DMS53 treated with DMSO at 0.1 percent for 48 hours (cell line): ENCODE results near the gene IRF1.

Experiments used
- DNase-seq: peaks from one replicate; lab custom pipeline; 2025; ENCODE audit not compliant: unreplicated experiment; lab: John Stamatoyannopoulos, UW

IRF1 gene

DNA sequence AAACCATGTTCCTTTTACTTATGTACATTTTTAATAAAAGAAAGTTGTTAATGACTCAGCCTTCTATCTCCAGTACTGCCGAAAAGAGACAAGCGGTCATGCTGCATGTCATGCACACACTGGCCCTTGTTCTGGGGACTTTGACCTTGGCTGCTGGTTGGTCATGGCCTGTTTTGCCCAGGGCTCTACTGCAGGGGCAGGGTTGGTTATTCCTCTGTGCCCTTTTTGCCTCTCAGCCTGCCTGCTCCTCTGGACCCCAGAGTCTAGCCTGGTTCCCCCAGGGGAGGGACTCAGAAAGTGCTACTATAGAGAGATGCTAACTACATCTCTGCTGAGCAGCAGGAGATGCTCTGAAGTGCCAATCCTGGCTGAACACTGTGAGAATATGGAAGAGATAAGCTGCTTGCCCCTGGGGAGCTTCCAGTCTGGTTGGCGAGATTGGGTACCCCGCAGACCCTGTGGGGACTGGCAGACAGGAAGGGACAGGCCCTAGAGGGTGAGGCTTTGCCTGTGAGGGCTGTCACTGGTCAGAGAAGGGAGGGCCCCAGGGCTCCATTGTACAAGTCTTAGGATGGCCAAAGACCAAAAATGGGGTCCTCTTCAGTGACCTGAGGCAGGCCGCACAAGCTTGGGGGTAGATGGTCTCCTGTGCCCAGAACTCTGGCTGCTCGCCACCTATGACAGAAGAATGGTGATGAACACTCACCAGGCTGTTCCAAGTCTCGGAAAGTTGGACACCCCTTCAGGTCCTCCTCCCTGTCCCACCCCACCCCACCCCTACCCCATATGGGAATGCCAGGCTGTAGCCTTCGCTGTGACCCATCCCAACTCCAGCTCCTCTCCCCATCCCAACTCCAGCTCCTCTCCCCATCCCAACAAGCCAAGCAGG lies 14.3 kb downstream of the IRF1 start:
- DNase-seq: no peak

DNA sequence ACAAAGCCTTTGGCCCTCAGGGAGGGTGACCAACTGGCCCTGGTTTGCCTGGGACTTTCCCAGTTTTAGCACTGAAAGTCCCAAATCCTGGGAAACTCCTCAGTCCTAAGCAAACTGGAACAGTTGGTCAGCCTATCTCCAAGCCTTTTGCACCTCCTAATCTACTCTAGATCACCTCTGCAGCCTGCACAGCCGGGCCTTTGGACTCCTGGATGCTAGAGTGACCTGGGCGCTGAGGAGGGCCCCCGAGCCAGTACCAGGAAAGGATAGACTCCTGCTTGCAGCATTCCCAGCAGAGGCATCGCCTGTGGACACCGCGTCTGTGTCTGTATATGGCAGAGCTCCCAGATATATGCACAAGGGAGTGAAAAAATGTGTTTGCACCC lies 15.1 kb downstream of the IRF1 start:
- no peak for DNase-seq

DNA sequence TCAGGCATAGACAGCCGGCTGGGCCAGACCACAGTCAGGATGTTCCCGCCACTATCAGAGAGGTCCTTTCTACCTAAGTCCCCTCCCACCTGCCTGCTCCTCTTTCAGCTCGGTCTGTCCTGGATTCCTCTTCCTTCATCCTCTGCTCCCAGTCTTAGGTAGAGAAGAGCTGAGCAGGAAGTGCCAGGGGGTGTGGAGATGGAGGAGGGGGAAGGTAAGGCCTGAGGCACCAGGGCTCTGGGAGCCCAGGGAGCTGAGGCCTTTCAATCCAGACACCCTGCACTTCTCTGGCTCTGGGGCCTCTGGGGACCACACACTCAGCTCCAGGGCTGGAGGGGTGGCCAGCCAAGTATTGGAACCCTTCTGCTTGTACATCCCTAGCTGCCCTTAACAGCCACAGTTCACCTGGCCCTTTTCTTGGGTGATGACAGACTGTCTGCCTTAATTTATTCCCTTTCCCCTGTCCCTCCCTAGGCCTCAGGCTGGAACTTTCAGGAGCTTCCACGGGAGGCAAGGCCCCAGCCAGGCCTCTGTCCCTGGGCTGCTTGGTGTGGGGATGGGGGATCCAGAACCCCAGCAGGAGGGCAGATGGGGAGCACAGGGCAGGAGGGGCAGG lies 15.6 kb downstream of the IRF1 start:
- no peak for DNase-seq

DNA sequence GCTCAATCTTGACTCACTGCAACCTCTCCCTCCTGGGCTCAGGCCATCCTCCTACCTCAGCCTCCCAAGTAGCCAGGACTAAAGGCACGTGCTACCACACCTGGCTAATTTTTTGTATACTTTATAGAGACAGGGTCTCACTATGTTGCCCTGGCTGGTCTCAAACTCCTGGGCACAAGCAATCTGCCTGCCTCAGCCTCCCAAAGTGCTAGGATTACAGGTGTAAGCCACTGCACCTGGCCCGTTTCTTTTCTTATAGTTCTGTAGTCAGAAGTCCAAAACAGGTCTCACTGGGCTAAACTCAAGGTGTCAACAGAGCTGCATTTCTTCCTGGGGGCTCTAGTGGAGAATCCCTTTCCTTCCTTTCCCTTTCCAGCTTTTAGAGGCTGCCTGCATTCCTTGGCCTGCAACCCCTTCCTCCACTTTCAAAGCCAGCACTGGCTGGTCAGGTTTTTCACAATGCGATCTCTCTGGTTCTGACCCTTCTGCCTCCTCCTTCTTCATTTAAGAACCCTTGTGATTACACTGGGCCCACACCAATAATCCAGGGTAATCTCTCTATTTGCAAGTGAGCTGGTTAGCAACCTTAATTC lies 16.3 kb downstream of the IRF1 start:
- DNase-seq: no peak

DNA sequence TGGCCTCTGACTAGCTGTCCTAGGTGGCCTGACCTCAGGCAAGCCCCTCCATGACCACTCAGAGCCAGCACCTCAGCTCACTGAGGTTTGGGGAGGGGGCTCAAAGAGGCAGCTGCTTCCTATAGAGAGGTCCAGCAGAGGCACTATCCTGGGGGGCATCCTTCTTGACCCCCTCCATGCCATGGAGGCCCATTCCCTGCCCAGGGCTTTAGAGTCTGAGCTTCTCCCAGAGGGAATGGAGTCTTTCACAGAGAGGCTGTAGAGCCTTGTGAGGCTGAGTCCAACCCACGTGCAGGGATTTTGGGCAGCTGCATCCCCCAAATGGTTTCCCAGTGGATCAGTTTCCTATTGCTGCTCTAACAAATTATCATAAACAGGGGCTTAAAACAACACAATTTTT lies 16.9 kb downstream of the IRF1 start:
- DNase-seq: no peak

DNA sequence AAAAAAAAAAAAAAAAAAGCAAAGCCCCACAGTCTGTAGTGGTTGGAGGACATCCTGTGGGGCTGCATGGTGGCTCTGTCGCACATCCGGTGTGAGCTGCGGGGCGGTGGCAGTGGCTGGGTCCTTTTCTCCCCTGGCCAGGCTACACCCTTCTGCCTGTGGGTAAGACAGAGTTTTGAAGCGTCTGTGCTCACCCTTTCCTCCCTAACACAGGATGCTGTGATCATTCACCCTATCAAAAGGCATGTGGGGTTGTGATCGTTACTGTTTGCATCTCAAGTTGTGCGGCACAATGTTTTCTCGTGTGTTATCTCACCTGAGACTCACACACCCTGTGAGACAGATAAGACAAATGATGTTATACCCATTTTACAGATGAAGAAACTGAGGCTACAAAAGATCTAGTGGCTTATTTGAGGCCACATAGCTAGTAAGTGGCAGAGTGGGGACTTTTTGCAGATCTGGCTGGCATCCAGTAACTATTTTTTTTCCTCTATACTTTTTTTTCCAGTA lies 17.5 kb downstream of the IRF1 start:
- DNase-seq: no peak

DNA sequence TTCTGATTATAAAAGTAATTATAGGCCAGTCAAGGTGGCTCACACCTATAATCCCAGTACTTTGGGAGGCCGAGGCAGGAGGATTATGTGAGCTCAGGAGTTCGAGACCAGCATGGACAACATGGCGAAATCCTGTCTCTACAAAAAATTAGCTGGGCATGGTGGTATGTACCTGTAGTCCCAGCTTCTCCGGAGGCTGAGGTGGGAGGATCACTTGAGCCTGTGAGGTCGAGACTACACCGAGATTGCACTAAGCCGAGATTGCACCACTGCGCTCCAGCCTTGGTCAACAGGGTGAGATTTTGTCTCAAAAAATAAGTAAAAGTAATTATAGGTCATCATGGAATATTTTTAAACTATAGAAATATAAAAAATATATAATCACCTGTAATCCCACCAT lies 18.1 kb downstream of the IRF1 start:
- DNase-seq: no peak

DNA sequence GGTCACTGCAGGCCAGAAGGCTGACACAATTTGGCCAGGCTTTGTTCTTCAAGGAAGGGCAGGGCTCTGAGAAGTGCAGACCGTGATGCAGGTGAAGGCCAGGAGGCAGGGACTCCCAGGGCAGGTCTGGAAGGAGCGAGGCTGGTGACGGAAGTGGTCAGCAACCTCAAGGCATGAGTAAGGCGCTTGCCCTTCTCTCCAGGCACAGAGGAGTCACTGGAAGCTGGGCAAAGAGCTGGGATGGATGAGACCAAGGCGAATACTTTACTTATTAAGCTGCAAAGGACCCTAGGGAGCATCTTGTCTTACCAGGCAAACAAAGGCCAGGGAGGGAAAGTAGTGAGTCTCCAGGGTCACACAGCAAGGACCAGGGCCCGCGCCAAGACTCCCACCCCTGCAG lies 18.6 kb downstream of the IRF1 start:
- DNase-seq: no peak

DNA sequence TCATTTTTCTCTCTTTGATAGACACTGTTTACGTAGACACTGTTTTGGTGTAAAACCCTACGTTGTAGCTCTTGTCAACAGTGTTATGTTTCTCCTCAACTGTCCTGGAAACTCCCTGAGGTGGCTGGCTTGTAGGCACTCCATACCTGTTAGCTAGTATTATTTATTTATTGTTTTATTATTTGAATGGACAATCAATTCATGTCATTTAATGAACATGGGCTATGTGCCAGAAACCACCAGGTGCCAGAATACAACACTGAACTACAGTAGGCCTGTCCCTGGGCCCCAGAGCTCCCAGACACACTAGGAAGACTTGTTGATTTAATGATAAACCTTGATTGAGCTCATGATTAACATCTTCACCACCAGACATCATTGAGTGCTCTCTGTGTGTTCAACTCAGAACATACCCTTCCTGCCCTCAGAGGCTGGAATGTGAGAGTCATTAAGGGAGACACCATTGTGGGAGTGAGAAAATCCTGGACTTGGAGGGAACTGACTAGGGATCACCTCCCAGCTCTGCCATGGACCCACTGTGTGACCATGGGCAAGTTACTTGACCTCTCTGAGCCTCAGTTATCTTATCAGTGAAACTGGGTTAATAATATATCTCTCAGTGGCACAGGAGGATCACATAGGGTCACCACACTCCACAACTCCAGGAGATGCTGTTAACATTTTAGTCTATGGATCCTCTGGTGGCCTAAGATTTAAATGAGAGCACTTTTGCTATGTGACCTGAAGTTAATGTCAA lies 19.2 kb downstream of the IRF1 start:
- no peak for DNase-seq

DNA sequence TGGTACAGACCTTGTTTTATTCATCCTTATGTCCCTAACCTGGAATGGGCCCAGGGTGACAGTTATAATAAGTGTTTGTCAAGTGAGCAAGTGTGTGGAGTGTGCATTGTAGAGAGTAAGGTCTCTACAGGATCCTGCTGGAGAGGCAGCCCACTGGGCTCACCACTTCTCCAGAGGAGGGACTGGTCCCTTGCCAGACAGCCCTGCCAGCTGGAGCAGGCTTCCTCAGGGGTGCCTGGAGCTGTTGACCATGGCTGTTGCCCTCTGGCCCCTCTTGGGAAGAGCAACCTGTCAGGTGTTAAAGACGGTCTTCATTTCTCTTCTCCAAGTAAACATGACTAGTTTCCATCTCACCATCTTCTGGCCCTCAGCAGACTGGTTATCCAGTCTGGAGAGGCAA lies 20.0 kb downstream of the IRF1 start:
- no peak for DNase-seq

DNA sequence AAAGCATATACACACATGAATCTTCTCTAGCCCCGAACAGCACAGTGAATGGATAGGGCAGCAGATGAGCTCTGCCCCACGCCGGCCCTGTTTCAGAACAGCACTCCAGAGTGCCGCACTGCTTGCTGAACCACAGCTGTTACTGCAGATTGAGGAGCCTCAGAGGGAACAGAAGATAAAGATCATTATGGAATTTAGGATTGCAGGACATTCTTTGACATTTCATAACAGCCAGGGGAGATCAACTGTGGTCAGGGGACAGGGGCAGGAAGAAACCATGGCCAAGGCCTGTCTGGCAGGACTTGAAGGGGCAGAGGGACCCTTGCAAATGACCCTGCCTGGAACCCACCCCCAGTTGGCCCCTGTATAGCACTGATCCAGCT lies 20.6 kb downstream of the IRF1 start:
- DNase-seq: no peak

DNA sequence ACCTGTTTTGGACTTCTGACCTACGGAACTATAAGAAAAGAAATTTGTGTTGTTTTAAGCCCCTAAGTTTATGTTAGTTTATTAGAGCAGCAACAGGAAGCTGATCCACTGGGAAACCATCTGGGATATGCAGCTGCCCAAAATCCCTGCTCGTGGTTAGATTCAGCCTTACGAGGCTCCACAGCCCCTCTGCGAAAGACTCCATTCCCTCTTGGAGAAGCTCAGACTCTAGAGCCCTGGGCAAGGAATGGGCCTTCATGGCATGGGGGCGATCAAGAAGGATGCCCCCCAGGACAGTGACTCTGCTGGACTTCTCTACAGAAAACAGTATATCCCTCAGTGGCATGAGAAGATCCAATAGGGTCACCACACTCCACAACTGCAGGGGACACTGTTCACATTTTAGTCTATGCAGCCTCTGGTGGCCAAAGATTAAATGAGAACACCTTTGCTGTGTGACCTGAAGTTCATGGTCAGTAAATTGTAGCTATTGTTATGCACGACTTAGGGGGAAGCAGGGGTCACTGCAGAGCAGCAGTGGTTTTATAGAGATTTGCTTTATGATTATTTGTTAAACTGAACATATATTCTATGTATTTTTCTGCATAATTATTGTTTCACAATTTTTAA lies 21.1 kb downstream of the IRF1 start:
- DNase-seq: no peak

DNA sequence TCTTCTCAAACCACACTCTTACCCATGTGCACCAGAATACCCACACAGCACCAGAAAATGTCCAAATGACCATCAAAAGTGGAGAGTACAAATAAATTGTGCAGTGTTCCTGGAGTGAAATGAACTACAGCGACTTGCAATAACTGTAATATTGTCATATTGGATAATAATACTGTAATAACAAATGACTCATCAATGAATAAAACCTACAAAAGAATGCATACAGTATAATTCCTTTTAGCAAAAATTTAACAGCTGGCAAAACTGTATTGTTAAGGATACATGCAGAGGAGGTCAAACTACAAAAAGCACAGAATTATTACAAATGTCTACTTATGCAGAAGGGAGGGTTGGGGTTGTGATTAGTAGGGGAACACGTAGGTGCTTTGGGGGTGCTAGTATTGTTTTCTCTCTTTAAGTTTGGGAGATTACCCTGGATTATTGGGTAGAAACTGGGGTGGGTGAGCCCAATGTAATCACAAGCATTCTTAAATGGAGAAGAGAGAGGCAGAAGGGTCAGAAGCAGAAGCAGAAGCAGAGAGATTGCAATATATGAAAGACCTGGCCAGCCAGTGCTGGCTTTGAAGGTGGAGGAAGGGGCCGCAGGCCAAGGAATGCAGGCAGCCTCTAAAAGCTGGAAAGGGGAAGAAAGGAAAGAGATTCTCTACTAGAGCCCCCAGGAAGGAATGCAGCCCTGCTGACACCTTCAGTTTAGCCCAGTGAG lies 21.8 kb downstream of the IRF1 start:
- DNase-seq: no peak

DNA sequence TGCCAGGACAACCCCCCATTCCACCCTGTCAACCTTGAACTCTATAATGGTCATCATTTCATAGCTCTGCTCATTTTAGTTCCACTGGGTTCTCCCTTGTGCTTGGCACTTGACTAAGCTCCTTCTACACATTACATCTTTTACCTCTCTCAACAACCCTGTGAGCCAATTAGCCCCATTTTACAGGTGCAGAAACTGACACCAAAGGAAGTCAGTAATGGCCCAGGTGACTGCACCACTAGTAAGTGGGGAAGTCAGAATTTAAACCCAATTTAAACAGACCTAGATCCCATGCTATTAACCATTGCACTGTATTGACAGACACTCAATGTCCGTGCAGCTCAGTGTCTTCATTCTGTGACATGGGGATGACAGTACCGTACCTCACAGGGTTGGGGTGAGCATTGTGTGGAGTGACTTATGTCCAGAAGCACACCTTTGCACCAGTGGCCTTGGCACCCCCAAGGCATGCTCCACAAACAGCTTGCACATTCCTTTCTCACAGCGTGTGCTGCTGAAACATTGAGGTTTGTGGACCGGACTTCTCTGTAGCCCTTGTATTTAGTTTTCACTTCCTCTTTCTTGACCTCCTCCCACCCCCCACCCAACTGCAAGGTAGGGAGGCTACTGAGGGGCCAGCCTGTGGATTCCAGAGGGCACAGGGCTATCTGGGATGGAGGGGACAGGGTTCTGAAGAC lies 23.1 kb downstream of the IRF1 start:
- no peak for DNase-seq

DNA sequence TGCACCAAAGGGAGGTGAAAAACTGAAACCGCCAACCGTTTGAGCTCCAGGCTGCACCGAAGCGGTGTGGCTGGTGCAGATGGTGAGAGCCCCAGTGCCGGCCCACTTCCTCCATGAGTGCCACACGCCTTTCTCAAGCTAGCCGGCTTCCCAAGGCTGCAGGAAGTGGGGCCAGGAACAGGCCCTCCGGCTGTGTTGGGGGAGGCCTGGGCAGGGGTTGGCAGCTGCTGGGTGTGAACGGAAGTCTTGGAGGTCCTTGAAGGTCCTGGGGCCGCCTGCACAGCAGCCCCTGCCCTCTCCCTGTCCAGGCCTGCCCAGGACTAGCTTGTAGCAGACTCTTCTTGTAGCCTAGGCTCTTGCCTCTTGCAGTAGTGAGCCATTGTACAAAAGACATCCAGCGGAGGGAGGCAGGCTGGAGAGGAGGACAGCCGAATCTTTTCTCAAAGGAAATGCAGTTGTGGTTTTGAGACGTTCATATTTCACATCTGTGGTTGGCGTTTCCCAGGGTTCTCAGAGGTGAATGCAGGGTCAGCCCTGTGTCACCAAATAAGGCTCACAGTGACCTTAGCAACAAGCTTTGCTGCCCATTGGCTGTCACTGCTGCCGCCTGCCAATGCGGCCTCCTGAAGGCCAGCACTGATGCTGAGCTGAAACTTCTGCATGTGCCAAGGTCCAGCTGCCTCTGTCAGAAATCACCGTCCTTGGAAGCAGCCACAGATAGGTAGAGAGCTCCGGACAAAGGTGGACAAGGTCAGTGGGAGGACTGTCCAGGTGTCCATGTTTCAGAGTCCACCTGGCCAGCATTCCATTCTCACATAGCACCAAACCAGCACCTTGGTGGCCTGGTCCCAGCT lies 23.9 kb downstream of the IRF1 start:
- no peak for DNase-seq

DNA sequence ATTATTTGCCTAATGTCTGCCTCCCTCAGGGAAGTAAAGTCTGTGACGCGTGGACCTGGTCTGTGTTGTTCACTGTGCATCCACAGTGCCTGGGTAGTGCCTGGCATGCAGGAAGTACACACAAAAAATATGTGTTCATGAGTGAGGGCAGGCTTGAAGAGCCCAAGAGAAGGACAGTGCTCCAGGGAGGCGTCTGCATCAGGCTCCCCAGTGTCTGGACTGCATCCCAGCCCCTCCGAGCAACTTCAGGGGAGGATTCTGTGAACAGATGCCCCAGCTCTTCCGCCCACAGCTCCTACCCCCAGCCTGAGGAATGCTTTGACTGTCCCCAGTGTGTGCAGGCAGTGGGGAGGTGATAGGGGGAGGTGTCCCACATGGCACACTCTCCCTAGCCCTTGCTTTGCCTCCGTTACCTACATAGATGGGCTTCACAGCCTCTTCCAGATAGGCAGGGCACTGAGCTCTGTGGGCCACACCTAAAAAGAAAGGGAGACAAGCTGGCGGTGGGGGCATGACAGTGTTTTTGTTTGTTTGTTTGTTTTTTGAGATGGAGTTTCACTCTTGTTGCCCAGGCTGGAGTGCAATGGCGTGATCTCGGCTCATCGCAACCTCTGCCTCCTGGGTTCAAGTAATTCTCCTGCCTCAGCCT lies 25.4 kb downstream of the IRF1 start:
- DNase-seq: no peak

DNA sequence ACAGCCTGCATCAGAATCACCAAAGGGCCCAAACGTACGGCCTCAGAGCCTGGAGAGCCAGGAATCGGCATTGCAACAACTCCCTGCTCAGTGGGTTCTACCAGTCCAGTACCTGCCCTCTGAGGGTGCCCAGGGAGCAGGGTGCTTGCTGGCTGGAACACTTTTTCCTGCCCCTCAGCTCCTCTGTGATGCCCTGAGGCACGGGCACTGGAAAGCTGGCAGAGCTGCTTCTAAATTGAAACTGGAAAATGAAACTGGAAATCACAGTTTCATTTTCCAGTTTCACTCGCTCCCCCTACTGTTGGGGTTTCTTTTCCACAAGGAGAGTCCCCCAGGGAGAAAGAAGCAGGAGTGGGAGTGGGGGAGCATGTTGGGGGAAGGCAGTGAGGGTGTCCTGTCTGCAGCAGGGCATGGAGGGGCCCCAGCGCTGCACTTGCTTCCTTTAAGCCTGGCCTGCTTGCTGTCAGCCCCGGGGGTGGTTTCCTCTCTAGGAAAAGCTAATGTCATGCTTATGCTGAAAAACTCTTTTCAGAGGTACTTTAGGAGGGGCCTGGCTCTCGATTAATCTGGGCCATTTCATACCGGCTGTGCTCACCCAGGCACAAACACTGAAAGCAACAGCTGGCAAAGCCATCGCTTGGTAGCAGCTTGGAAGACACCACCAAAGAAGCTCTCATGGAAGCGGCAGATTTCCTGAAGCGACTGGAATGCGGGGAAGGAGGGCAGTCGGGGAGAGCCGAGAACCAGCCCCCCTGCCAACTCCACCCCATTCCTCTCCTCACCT lies 26.2 kb downstream of the IRF1 start:
- peak; percentile 23 for DNase-seq

DNA sequence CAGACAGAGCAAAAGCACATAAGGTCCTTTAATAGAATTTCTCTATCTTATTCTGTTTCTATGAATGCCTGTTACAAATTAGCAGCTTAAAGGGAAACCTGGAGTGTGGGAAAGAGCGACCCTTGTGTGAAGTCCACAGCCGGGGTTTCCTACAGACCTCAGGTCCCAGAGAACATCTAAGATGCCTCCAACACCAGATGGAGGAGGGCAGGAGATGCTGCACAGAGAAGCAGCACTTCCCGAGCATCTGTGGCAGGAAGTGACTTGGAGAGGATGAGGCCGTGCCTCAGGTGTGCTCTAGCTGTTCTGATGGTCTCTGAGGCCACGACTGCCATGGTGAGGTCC lies 26.8 kb downstream of the IRF1 start:
- DNase-seq: peak; percentile 23
